Stimulated activated CD4-positive, alpha-beta T cell treated with anti-CD3 and anti-CD28 coated beads, Interleukin-15, amount 100 ng/mL, for 1 hour (primary cell): ENCODE results near the gene KIRREL3.

Source experiments
- DNase-seq, 2 donors: peaks; one replicate each; pipeline ENCODE4 v3.0.0-alpha.2; 2020; ENCODE audit warnings: low read depth in 1 of 2, low spot score in 1 of 2

Gene KIRREL3

GRCh38 chr11:126432065-126432461 lies 568.5 kb downstream of the KIRREL3 start:
- no peak for DNase-seq

GRCh38 chr11:126431401-126432064 lies 569.0 kb downstream of the KIRREL3 start:
- no peak for DNase-seq

GRCh38 chr11:126430581-126431335 lies 569.8 kb downstream of the KIRREL3 start:
- DNase-seq = no peak

- DNase-seq = no peak
Observed at GRCh38 chr11:126426820-126427749, 573.5 kb downstream of the KIRREL3 start.

- DNase-seq = no peak
Observed at GRCh38 chr11:126426106-126426505, 574.5 kb downstream of the KIRREL3 start.

GRCh38 chr11:126424471-126425039 lies 576.0 kb downstream of the KIRREL3 start:
- no peak for DNase-seq

GRCh38 chr11:126423743-126424142 lies 576.8 kb downstream of the KIRREL3 start:
- no peak for DNase-seq

GRCh38 chr11:126423154-126423553 lies 577.4 kb downstream of the KIRREL3 start:
- no peak for DNase-seq

- no peak for DNase-seq
Observed at GRCh38 chr11:126422446-126422845, 578.1 kb downstream of the KIRREL3 start.

- no peak for DNase-seq
Observed at GRCh38 chr11:126421271-126421671, 579.3 kb downstream of the KIRREL3 start.

GRCh38 chr11:126420698-126421256 lies 579.8 kb downstream of the KIRREL3 start:
- DNase-seq = no peak

GRCh38 chr11:126419801-126420697 lies 580.5 kb downstream of the KIRREL3 start:
- DNase-seq = no peak

GRCh38 chr11:126418887-126419286 lies 581.7 kb downstream of the KIRREL3 start:
- DNase-seq = no peak

GRCh38 chr11:126417091-126417862 lies 583.3 kb downstream of the KIRREL3 start:
- no peak for DNase-seq

- peak; percentile 19 to 56 for DNase-seq
Observed at GRCh38 chr11:126416542-126417090, 584.0 kb downstream of the KIRREL3 start.

- DNase-seq = no peak
Observed at GRCh38 chr11:126415669-126416420, 584.7 kb downstream of the KIRREL3 start.

GRCh38 chr11:126415128-126415527 lies 585.4 kb downstream of the KIRREL3 start:
- no peak for DNase-seq

- no peak for DNase-seq
Observed at GRCh38 chr11:126414615-126415014, 586.0 kb downstream of the KIRREL3 start.
